Measurements from ENCODE around the gene NAPSA.
"Not testable (repeated sequence)": the region's sequence is repeated elsewhere in the genome, so short reads cannot be mapped to it uniquely, and the experiment has no call there.

NAPSA gene

DNA sequence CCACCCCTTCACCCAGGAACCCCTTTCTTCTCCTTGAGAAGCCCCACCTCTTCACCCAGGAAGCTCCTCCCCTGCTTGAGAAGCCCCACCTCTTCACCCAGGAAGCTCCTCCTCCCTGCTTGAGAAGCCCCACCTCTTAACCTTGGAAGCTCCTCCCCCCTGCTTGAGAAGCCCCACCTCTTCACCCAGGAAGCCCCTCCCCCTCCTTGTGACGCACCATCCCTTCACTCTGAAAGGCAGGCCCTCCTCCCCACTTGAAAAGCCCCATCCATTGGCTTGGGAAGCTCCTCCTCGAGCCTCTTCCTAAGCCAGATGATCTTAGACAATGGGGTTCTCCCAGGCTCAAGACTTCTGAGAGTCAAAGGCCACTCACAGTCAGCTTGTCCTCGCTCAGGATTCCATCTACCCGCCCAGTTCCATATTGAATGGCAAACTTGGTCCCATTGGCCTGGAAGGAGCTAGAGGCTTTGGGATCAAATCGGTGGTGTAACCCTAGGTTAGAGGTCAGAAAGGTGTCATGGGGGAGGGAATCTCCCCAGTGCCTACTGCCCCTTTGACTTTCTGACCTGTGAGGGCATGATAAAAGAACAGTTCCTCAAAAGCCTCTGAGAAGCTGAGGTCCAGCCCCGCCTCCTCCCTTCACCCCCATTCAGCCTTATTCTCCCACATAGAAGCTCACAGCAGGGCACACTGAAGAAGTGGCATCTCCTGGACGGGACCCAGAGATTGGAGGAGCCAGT is 4.0 kb downstream of the NAPSA start:
- no peak for DNase-seq (ENCODE audit: extremely low read depth in 1 of 2, low read depth in 1 of 2)

- DNase-seq (ENCODE audit: extremely low read depth in 1 of 2, low read depth in 1 of 2): no peak
Measured at GRCh38 chr19:50359328-50359818, 6.1 kb downstream of the NAPSA start.

GRCh38 chr19:50358483-50359327 is 6.7 kb downstream of the NAPSA start:
- DNase-seq (ENCODE audit: extremely low read depth in 1 of 2, low read depth in 1 of 2): peak; percentile 38 to 73

GRCh38 chr19:50357178-50358100 is 8.0 kb downstream of the NAPSA start:
- DNase-seq (ENCODE audit: extremely low read depth in 1 of 2, low read depth in 1 of 2): peak; percentile 71 to 81

DNA sequence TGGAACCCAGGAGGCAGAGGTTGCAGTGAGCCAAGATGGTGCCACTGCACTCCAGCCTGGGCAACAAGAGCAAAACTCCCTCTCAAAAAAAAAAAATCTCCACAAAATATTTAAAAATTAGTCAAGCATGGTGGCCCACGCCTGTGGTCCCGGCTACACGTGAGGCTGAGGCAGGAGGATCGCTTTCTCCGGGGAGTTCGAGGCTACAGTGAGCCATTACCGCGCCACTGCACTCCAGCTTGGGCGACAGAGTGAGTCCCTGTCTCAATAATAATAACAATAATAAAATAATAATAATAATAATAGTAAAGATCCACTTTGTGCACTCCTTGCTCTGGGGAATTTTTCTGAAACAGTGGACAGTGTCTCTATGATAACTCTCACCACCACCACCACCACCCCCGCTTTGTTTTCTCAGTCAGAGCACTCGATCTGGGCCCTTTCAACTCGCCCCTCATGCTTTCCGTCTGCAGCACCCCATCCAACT is 8.7 kb downstream of the NAPSA start:
- DNase-seq (ENCODE audit: extremely low read depth in 1 of 2, low read depth in 1 of 2): no peak

DNA sequence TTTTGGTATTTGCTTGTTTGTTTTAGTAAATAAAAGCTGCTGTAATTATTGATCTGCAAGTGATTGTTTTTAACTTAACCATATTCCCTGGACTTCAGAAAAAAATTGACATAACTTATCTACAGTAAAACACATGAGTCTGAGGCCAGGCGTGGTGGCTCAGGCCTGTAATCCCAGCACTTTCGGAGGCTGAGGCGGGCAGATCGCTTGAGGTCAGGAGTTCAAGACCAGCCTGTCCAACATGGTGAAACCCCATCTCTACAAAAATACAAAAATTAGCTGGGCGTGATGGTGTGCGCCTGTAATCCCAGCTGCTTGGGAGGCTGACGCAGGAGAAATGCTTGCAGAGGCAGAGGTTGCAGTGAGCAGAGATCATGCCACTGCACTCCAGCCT is 12.0 kb downstream of the NAPSA start:
- DNase-seq (ENCODE audit: extremely low read depth in 1 of 2, low read depth in 1 of 2): not testable (repeated sequence)

DNA sequence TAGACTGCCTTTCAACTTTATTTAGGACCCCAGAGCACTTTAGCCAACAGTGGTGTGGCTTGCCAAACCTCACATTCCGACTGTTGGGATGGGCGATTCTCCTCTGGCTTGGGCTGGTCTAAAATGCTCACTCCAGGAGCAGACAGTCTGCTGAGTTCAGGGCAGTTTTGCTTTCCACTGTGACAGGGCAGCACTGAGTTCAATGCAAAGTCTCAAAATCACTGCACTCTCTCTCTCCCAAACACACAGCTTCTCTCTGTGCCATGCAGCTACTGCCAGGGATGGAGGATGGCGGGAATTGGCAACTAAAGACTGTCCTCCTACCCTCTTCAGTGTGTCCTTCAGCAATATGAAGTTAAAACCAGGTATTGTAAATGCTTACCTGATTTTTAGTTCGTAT is 13.2 kb downstream of the NAPSA start:
- DNase-seq (ENCODE audit: extremely low read depth in 1 of 2, low read depth in 1 of 2): no peak

DNA sequence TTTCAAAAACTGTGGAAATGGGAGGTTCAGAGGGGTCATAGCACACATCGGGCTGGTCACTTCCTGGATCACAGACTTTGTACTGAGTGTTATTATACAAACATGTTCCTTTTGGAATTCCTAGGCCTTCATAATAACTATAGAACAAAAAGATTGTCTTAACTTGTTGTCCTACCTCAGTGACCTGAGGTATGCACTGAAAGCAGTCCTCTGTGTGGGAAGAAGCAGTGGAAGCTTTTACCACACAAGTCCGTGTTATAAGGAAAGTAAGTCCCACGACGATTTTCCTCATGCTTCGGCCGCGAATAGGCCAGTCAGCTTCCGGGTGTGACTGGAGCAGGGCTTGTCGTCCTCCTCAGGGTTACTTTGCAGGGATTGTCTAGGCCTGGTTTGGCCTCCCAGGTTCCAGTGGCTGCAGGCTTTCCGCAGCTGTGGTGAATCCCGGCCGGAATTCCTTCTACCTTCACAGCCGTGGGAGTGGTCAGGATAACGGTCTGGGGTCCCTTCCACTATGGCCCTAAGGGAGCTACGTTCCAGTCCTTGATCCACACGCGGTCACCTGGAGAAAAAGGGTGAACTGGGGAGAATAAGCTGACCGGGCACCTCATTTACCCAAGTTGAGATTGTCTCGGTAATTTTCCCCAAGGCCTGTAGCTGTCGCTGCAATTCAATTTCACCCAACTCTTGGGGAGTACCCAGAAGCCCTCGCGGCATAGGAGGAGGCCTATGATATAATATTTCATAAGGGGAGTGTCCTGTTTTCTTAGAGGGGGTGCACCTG is 16.0 kb downstream of the NAPSA start:
- DNase-seq (ENCODE audit: extremely low read depth in 1 of 2, low read depth in 1 of 2): no peak

DNA sequence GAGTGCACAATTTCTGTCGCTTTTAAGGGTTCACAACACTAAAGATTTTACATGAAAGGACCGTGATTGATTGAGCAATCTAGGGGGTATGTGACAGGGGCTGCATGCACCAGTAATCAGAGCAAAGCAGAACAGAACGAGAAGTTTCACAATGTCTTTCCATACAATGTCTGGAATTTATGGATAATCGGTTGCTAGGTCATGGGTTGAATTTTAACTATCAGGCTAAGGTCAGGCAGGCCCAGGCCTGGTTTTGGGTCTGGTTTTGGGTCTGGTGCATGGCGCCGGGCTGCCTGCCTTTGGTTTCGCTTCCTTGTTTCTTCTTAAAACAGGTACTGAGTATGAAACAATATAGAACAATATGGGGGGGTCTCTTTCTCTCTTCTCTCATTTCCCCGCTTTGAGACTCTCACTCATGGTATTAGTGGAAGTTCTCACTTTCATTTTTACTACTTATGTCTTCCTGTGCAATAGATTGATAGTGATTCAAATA is 18.3 kb downstream of the NAPSA start:
- not testable (repeated sequence) for DNase-seq (ENCODE audit: extremely low read depth in 1 of 2, low read depth in 1 of 2)

DNA sequence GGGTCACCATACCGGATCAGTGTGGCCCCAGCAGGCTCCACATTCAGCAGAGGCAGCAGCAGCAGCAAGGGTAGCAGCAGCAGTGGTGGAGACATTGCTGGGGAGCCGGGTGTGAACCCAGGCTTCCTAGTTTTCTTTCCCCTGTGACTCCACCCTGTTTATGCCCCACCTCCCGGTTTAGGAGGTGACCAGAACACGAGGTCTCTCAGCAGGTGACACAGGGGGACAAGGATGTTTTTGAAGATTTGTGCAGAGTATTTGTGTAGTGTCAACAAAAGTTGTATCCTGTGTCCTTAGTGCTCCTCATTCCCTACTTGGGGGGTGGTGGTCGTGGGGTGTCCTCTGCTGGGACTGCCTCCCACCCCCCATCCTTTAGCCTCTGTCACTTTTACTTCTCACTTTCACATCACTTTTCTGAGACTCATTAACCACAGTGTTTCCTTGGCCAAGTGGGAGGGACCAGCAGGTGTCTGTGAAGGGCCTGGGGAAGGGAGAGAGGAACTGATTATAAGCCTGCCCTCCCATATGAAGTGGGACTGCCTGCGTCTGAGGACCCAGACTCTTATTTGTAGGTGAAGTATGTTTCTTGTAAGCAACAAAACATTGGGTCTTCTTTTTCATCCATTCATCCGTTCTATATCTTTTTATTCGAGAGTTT is 20.6 kb downstream of the NAPSA start:
- no peak for DNase-seq (ENCODE audit: extremely low read depth in 1 of 2, low read depth in 1 of 2)

- no peak for DNase-seq (ENCODE audit: extremely low read depth in 1 of 2, low read depth in 1 of 2)
Measured at GRCh38 chr19:50341091-50341564, 24.3 kb downstream of the NAPSA start.

GRCh38 chr19:50340331-50340730 is 25.1 kb downstream of the NAPSA start:
- DNase-seq (ENCODE audit: extremely low read depth in 1 of 2, low read depth in 1 of 2): no peak

- not testable (repeated sequence) for DNase-seq (ENCODE audit: extremely low read depth in 1 of 2, low read depth in 1 of 2)
Measured at GRCh38 chr19:50337031-50337430, 28.4 kb downstream of the NAPSA start.

- DNase-seq (ENCODE audit: extremely low read depth in 1 of 2, low read depth in 1 of 2): no peak
Measured at GRCh38 chr19:50334741-50335421, 30.6 kb downstream of the NAPSA start.

DNA sequence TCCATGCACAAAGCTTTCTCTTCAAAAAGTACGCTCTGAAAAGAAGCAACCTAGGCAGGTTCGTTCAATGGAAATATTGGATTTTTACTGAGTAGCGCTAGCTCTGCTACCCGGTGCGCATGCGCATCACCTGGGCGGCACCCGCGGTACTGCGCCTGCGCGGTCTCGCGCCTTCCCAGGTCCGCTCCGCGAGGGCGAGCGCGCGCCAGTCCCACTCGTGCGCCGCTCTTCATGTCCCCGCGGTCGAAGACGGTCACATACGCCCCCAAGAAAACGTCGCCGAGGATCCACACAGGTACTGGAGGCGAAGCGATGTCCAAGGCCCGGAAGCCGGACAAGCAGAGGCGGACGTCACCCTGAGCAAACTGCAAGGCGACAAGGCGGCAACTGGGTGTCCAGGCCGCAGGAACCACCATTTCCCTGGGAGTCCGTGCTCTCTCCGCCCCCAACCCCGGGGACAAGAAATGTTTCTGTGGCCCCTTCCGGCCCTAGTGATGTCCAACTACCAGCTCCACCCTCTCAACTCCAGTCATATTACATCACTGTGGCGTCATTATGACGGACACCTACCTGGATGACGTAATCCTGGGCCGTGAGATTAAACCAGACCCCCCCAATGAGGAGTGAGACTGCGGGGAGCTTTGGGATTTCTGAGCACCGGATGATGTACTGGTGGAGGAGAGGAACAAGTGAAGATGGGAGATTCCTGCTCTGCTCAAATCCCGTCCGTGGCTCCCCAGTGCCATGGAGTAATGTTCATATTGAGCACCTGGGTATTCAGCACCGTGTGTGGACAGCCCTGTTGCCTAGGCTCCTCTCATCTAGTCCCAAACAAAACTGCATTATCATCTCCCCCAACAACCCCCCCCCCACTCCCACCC is 31.5 kb downstream of the NAPSA start:
- DNase-seq (ENCODE audit: extremely low read depth in 1 of 2, low read depth in 1 of 2): peak; percentile 27 to 80

DNA sequence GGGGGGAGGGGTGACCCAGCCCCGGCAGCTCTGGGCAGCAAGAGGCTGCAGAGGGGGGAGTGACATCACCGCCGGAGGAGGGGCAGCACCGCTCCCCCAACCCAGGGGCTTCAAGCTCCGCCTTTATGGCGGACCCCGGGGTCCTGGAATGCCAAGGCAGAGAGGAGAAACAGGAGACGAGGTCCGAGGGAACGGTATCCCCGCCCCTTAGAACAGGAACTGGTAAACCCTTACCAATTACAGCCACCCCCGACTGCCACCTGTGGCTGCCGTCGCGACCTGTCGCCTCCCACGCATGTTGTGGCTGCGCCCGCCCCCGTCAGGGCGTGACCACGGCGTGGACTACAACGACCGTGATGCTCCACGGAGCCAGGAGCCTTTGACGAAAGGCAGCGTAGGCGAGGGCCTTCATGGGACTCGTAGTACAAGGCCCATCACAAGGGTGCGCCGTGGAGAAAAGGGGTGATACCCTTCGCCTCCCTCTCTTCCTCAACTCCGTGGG is 32.2 kb downstream of the NAPSA start:
- peak; percentile 67 to 80 for DNase-seq (ENCODE audit: extremely low read depth in 1 of 2, low read depth in 1 of 2)

- DNase-seq (ENCODE audit: extremely low read depth in 1 of 2, low read depth in 1 of 2): no peak
Measured at GRCh38 chr19:50332244-50333038, 33.0 kb downstream of the NAPSA start.
